GM12891 (cell line): ENCODE results near the gene PLCB1.
"Not testable (repeated sequence)": the region's sequence is repeated elsewhere in the genome, so short reads cannot be mapped to it uniquely, and the experiment has no call there.

Experiments used
- DNase-seq: peaks from one replicate; pipeline ENCODE4 v3.0.0; 2011; ENCODE audit warnings: low spot score; ENCODE audit not compliant: insufficient read length
- FAIRE-seq: peaks from 2 replicates; lab custom pipeline; 2011; peaks lifted over from hg19 to GRCh38; lab: Jason Lieb, UNC
- PAX5 ChIP-seq: IDR thresholded peaks from 2 replicates; pipeline ENCODE4 v1.6.1; 2011; ENCODE audit warnings: low read length, moderate library complexity, mild to moderate bottlenecking; ENCODE audit not compliant: insufficient read depth, severe bottlenecking
- POLR2A ChIP-seq: IDR thresholded peaks from 2 replicates; pipeline ENCODE4 v1.6.1; 2011; ENCODE audit warnings: low read depth, low read length, control low read depth
- POLR2AphosphoS5 ChIP-seq: IDR thresholded peaks from 2 replicates; pipeline ENCODE4 v1.6.1; 2011; ENCODE audit warnings: low read depth, low read length, control low read depth
- POU2F2 ChIP-seq: IDR thresholded peaks from 2 replicates; pipeline ENCODE4 v1.6.1; 2011; ENCODE audit warnings: low read depth, mild to moderate bottlenecking, control low read depth, low read length, moderate library complexity
- SPI1 ChIP-seq: IDR thresholded peaks from 2 replicates; pipeline ENCODE4 v1.6.1; 2011; ENCODE audit warnings: low read depth, low read length, control low read depth
- TAF1 ChIP-seq: IDR thresholded peaks from 2 replicates; pipeline ENCODE4 v1.6.1; 2011; ENCODE audit warnings: low read depth, low read length, control low read depth

The PLCB1 gene

DNA sequence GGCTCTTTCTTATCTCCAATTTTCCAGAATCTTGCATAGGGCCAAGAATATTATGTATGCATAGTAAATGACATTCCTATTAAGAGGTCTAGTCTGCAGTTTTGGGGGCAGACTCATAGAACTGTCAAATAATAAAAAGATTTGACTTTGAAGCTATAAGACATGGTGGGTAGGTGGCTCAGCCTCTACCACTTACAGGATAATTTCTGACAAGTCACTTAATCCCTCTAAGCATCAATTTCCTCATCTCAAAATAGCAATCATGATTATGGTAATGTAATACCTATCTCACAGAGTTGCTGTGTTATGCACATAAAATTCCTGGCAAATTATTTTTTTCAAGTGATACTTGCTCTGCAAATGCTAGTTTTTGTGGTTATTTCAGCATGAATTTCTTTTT lies 329.1 kb downstream of the PLCB1 start:
- FAIRE-seq (no peak), DNase-seq (no peak)
- TF ChIP-seq POLR2AphosphoS5 (no peak), POLR2A (no peak), TAF1 (no peak), POU2F2 (no peak), SPI1 (no peak), PAX5 (no peak)

- FAIRE-seq (no peak), DNase-seq (no peak)
- TF ChIP-seq POU2F2 (no peak), PAX5 (no peak), POLR2A (no peak), SPI1 (no peak), TAF1 (no peak), POLR2AphosphoS5 (no peak)
Measured at GRCh38 chr20:8464368-8464767, 332.3 kb downstream of the PLCB1 start.

GRCh38 chr20:8466781-8467180 lies 334.7 kb downstream of the PLCB1 start:
- FAIRE-seq, DNase-seq: not testable (repeated sequence)

- TF ChIP-seq POLR2A: no peak
- TF ChIP-seq POU2F2: no peak
- TF ChIP-seq POLR2AphosphoS5: no peak
- TF ChIP-seq SPI1: no peak
- TF ChIP-seq TAF1: no peak
- TF ChIP-seq PAX5: no peak
- DNase-seq: no peak
- no peak for FAIRE-seq
Measured at GRCh38 chr20:8470156-8470555, 338.1 kb downstream of the PLCB1 start.

- FAIRE-seq: no peak
- DNase-seq: no peak
Measured at GRCh38 chr20:8471465-8471864, 339.4 kb downstream of the PLCB1 start.

GRCh38 chr20:8473459-8473858 lies 341.4 kb downstream of the PLCB1 start:
- TF ChIP-seq POLR2A (no peak), TAF1 (no peak)
- FAIRE-seq: no peak
- no peak for DNase-seq

More at GRCh38 chr20:8471465-8471864, 339.4 kb downstream of the PLCB1 start:
- no peak for TF ChIP-seq TAF1
- TF ChIP-seq SPI1: no peak
- no peak for TF ChIP-seq POLR2A
- no peak for TF ChIP-seq POLR2AphosphoS5
- no peak for TF ChIP-seq PAX5
- no peak for TF ChIP-seq POU2F2

- DNase-seq (no peak), FAIRE-seq (no peak)
- TF ChIP-seq POU2F2 (no peak), POLR2A (no peak), POLR2AphosphoS5 (no peak), SPI1 (no peak), PAX5 (no peak), TAF1 (no peak)
Measured at GRCh38 chr20:8474027-8474668, 342.1 kb downstream of the PLCB1 start.

DNA sequence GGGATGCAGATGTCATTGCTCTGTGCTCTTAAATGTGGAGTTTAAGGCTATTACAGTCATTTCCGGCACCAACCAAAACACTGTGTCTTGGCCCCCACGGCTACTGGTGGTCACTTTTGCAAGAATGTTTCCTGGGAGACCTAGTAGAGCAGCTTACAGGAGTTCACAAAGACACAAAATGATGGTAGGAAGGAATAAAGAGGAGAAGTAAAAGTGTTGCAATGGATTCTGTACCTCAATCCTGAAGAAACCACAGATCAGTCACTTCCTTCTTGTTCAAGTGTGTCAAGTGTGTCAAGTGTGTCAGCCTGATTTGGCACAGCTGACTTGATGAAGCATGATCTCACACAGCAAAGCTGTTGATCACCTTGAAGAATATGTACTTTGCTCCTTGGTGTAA lies 344.0 kb downstream of the PLCB1 start:
- DNase-seq: no peak
- TF ChIP-seq SPI1: no peak
- TF ChIP-seq PAX5: no peak
- TF ChIP-seq TAF1: no peak
- TF ChIP-seq POLR2A: no peak
- TF ChIP-seq POLR2AphosphoS5: no peak
- no peak for TF ChIP-seq POU2F2
- no peak for FAIRE-seq

- TF ChIP-seq POLR2A (no peak), PAX5 (no peak), POU2F2 (no peak)
- FAIRE-seq (no peak), DNase-seq (no peak)
Measured at GRCh38 chr20:8480597-8480996, 348.5 kb downstream of the PLCB1 start.

DNA sequence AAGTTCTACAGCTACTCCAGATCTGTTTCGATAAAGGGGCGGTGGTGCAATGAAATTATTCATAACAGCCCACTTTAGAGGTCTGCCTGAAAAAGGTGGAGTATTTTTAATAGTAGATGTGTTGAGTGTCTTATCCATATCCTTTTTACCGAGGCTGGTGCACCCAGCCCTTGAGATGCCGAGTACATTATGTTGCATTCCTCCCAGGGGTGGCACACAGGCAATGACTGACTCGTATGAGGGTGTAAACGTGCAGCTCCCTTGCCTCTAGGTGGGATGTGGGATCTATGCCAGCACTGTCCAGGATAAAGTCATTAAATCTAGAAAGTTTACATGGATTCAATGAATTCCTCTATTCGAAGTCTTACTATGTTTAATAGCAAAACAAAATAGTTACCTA lies 355.6 kb downstream of the PLCB1 start:
- DNase-seq (no peak), FAIRE-seq (no peak)
- no peak for TF ChIP-seq SPI1
- TF ChIP-seq POU2F2: no peak
- TF ChIP-seq POLR2AphosphoS5: no peak
- TF ChIP-seq POLR2A: no peak
- no peak for TF ChIP-seq PAX5
- TF ChIP-seq TAF1: no peak
